Karpas-422 (cell line): Measurements from ENCODE around the gene OTOP2. TPM values are rescaled to one million over a fixed set of nuclear protein-coding genes. Genes with fewer than 3 reads are reported as not detected.
A peak's percentile ranks its signal among the peaks of the same experiment; 100 is the strongest.

Experiments
- DNase-seq: peaks from one replicate; pipeline ENCODE4 v3.0.0-alpha.2; 2015
- H2AFZ ChIP-seq: fragments of 200-600 bp; sonication (generic); 2 replicates; pipeline ENCODE4 v1.6.1; 2014; ENCODE audit warnings: antibody characterized with exemption, low read length, mixed read lengths
- H3K27ac ChIP-seq: fragments of 200-600 bp; sonication (generic); 2 replicates; pipeline ENCODE4 v1.5.1; 2014; ENCODE audit warnings: mild to moderate bottlenecking, low read length, moderate library complexity
- H3K27me3 ChIP-seq: fragments of 200-600 bp; sonication (generic); 2 replicates; pipeline ENCODE4 v1.6.1; 2014; ENCODE audit warnings: low read length, mixed read lengths
- H3K36me3 ChIP-seq: fragments of 200-600 bp; sonication (generic); 2 replicates; pipeline ENCODE4 v1.6.1; 2014; ENCODE audit warnings: low read length, mixed read lengths; ENCODE audit not compliant: insufficient read depth
- H3K4me1 ChIP-seq: fragments of 200-600 bp; sonication (generic); 2 replicates; pipeline ENCODE4 v1.6.1; 2014; ENCODE audit warnings: mild to moderate bottlenecking, low read length, mixed read lengths
- H3K4me2 ChIP-seq: fragments of 200-600 bp; sonication (generic); 2 replicates; pipeline ENCODE4 v1.6.1; 2014; ENCODE audit warnings: low read length, low read depth, mild to moderate bottlenecking; ENCODE audit not compliant: poor library complexity, severe bottlenecking
- H3K4me3 ChIP-seq: fragments of 200-600 bp; sonication (generic); 2 replicates; pipeline ENCODE4 v1.5.1; 2014; ENCODE audit warnings: mild to moderate bottlenecking, antibody characterized with exemption, low read length, mixed read lengths
- H3K79me2 ChIP-seq: fragments of 200-600 bp; sonication (generic); 2 replicates; pipeline ENCODE4 v1.6.1; 2014; ENCODE audit warnings: mild to moderate bottlenecking, low read length, mixed read lengths
- H3K9ac ChIP-seq: fragments of 200-600 bp; sonication (generic); 2 replicates; pipeline ENCODE4 v1.6.0; 2014; ENCODE audit warnings: low read length
- H3K9me2 ChIP-seq: fragments of 200-600 bp; sonication (generic), shearing (Covaris generic); replicated peaks from 2 replicates; pipeline ENCODE4 v1.6.0; 2014; ENCODE audit warnings: mild to moderate bottlenecking, low read length, moderate library complexity; ENCODE audit not compliant: insufficient read depth
- H3K9me3 ChIP-seq: fragments of 300-700, 200-600 bp; sonication (generic); 2 replicates; pipeline ENCODE4 v1.6.1; 2014; ENCODE audit warnings: low read length, mixed read lengths
- H4K20me1 ChIP-seq: fragments of 200-600 bp; sonication (generic); 2 replicates; pipeline ENCODE4 v1.6.1; 2014; ENCODE audit warnings: mild to moderate bottlenecking, antibody characterized with exemption, low read length, low read depth; ENCODE audit not compliant: insufficient read depth
- total RNA-seq: library from RNA; depleted of rRNA; stranded (reverse); fragments of >200 nt; shearing (Covaris generic); gene quantifications from 2 replicates; pipeline ENCODE4 v1.2.3, GENCODE V29; 2014; ENCODE audit warnings: low replicate concordance; rRNA removed

OTOP2 gene, protein sequence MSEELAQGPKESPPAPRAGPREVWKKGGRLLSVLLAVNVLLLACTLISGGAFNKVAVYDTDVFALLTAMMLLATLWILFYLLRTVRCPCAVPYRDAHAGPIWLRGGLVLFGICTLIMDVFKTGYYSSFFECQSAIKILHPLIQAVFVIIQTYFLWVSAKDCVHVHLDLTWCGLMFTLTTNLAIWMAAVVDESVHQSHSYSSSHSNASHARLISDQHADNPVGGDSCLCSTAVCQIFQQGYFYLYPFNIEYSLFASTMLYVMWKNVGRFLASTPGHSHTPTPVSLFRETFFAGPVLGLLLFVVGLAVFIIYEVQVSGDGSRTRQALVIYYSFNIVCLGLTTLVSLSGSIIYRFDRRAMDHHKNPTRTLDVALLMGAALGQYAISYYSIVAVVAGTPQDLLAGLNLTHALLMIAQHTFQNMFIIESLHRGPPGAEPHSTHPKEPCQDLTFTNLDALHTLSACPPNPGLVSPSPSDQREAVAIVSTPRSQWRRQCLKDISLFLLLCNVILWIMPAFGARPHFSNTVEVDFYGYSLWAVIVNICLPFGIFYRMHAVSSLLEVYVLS
- not detected in 2 replicates for total RNA-seq

DNA sequence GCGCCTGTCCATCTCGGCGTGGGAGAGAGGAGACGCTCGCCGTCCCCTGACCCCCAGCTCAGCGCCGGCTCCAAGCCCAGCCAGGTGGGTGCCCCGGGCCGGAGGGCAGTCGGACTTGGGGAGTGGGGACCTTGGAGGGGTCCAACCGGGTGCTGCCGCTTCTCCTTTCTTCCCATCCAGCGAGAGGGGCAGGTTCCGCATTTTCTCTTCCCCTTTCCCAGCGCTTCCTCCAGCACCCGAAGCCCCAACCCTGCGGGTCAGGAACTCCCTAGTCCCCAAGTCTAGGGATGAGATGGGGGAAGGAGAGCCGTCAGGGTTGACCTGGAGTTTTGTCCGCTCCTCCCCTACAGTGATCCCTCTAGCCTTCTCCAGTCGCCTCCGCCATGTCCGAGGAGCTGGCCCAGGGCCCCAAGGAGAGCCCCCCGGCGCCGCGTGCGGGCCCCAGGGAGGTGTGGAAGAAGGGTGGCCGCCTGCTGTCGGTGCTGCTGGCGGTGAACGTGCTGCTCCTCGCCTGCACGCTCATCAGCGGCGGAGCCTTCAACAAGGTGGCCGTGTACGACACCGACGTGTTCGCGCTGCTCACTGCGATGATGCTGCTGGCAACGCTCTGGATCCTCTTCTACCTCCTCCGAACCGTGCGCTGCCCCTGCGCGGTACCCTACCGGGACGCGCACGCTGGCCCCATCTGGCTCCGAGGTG is at the start of gene OTOP2:
Gene OTOP2 (plus strand): TSS at position 24 of the 699 bp plus-strand sequence. CDS start 360 bp downstream, at position 384.
- Histone ChIP-seq H2AFZ (no peak within 1 kb of the TSS), H3K27ac (no peak within 1 kb of the TSS), H3K9me2 (no peaks in the 10 kb centered on the region), H3K9ac (no peak within 1 kb of the TSS), H3K4me2 (no peak within 1 kb of the TSS), H3K4me1 (no peaks in the 10 kb centered on the region), H4K20me1 (no peaks in the 10 kb centered on the region), H3K4me3 (no peak within 1 kb of the TSS), H3K9me3 (no peaks in the 10 kb centered on the region), H3K36me3 (no peaks in the 10 kb centered on the region), H3K79me2 (no peaks in the 10 kb centered on the region), H3K27me3 (no peaks in the 10 kb centered on the region)
- peak; percentile 33 for DNase-seq

- no peaks in the 10 kb centered on the region for H3K36me3 ChIP-seq
Observed at GRCh38 chr17:74874615-74875037, 49.4 kb upstream of the OTOP2 start.

GRCh38 chr17:74875155-74875976 is 48.7 kb upstream of the OTOP2 start:
- Histone ChIP-seq H4K20me1 (no peaks in the 10 kb centered on the region), H3K4me2 (no peak overlapping the region), H3K9ac (no peak overlapping the region), H3K4me1 (peaks cover 21% of the 10 kb centered on the region), H3K4me3 (no peak overlapping the region), H3K79me2 (no peaks in the 10 kb centered on the region), H3K36me3 (no peaks in the 10 kb centered on the region), H3K9me3 (no peaks in the 10 kb centered on the region), H3K27me3 (no peaks in the 10 kb centered on the region), H2AFZ (peak overlapping the region; percentile 49; the same call in 1 of the 2 replicates), H3K27ac (no peak overlapping the region), H3K9me2 (no peaks in the 10 kb centered on the region)
- no peak for DNase-seq

More at GRCh38 chr17:74874615-74875037, 49.4 kb upstream of the OTOP2 start:
- peaks cover 21% of the 10 kb centered on the region for H3K4me1 ChIP-seq
- no peaks in the 10 kb centered on the region for H3K79me2 ChIP-seq
- 0 out of 2 replicates have a peak overlapping the region, but pooled peaks have one; percentile 86 for H3K4me3 ChIP-seq
- no peaks in the 10 kb centered on the region for H4K20me1 ChIP-seq
- H3K4me2 ChIP-seq: peak overlapping the region; percentile 79
- no peak overlapping the region for H3K27ac ChIP-seq
- H3K9ac ChIP-seq: 0 out of 2 replicates have a peak overlapping the region, but pooled peaks have one; percentile 85
- no peak for DNase-seq
- H3K9me2 ChIP-seq: no peaks in the 10 kb centered on the region
- no peaks in the 10 kb centered on the region for H3K27me3 ChIP-seq
- H3K9me3 ChIP-seq: no peaks in the 10 kb centered on the region
- H2AFZ ChIP-seq: no peak overlapping the region

DNA sequence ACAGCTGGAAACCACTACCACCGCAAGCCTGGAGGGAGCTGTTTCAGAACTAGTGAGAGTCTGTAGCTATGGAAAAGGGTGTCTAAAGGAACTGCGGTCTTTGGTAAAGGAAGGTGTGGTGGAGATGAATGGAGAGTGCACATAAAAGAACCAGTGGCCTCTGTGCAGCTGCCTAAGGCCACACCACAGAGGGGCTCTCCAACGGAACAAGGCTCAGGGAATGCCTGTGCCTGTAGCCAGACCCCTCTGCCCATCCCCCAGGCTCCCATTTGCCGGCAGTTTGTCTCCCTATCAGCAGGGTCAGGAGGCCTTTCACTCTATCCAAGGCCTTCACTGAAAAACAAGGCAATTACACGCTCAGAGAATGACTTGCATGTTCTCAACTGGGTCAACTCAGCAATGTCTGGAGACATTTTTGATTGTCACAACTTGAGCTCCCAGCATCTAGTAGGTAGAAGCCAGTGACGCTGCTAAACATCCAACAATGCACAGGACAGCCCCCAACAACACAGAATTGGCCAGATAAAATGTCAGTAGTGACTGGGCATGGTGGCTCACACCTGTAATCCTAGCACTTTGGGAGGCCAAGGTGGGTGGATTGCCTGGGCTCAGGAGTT is 48.0 kb upstream of the OTOP2 start:
- H3K9me3 ChIP-seq: no peaks in the 10 kb centered on the region
- no peak overlapping the region for H3K4me2 ChIP-seq
- H3K27me3 ChIP-seq: no peaks in the 10 kb centered on the region
- peak overlapping the region; percentile 49; the same call in 1 of the 2 replicates for H2AFZ ChIP-seq
- H3K27ac ChIP-seq: no peak overlapping the region
- H3K79me2 ChIP-seq: no peaks in the 10 kb centered on the region
- H3K9ac ChIP-seq: no peak overlapping the region
- no peaks in the 10 kb centered on the region for H3K36me3 ChIP-seq
- no peaks in the 10 kb centered on the region for H4K20me1 ChIP-seq
- peaks cover 21% of the 10 kb centered on the region for H3K4me1 ChIP-seq
- no peak for DNase-seq
- H3K9me2 ChIP-seq: no peaks in the 10 kb centered on the region
- no peak overlapping the region for H3K4me3 ChIP-seq

DNA sequence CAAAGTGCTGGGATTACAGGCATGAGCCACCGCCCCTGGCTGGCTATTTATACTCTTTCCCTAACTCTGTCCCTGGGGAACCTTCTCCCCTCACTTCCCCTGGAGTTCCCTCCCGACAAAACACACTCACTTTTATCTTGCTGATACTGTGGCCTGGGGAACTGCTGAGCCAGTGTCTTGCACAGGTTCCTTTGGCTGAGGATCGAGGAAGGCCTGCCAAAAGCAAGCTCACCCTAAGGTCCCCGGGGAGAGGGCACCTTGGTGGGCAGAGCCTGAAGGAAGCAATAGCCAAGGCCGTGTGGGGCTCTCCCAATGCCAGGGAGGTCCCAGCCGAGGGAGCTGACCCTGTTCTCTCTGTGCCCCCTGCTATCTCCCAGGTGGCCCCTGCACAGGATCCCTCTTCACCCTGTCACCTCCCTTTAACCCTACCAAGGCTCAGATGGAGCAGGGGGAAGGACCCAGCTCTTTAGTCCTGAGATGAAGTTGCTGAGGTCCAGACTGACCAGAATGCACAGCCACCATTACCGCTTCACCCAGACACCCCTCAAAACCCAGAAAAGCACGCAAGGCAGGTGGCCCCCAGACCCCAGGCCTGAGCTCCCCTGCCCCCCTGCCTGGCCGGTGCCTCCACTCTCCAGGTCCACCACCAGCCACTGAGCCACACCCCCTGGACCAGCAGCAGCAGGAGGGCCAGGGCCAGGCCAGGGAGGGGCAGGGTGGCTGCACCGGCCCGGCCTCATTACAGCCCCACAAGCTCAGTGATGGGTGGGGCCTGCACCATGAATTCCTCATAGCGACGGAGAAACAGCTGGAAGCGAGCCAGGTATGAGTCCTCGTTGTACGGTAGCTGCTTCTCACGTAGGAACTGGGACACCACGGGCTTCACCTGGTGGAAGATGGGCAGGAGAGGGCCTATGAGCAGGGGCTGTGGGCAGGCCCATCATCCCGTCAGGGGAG is 46.2 kb upstream of the OTOP2 start:
- no peak overlapping the region for H3K4me2 ChIP-seq
- no peaks in the 10 kb centered on the region for H3K9me3 ChIP-seq
- no peaks in the 10 kb centered on the region for H3K79me2 ChIP-seq
- no peak for DNase-seq
- peaks cover 9% of the 10 kb centered on the region for H3K4me1 ChIP-seq
- no peak overlapping the region for H3K9ac ChIP-seq
- no peaks in the 10 kb centered on the region for H3K9me2 ChIP-seq
- H3K4me3 ChIP-seq: no peak overlapping the region
- H3K27ac ChIP-seq: no peak overlapping the region
- no peaks in the 10 kb centered on the region for H4K20me1 ChIP-seq
- H3K36me3 ChIP-seq: no peaks in the 10 kb centered on the region
- no peak overlapping the region for H2AFZ ChIP-seq
- H3K27me3 ChIP-seq: no peaks in the 10 kb centered on the region

DNA sequence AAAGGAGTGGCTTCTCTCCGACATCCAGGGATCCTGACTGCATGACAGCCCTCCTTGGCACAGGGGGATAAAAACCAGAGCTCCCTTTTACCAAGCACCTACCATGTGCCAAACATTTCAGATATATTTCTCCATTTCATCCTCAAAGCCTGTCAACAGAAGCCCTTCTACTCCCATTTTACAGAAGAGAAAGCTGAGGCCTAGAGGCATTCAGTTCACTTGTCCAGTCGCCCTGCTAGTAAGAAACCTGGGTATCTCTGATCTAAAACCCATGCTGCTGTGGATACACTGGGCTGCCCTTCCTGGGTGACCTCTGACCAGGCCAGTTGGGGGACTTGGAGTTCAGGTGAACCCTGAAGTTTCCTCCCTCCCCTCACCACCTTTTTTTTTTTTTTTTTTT is 45.4 kb upstream of the OTOP2 start:
- Histone ChIP-seq H3K4me1 (peaks cover 8% of the 10 kb centered on the region), H3K4me3 (no peak overlapping the region), H3K79me2 (no peaks in the 10 kb centered on the region), H3K27me3 (no peaks in the 10 kb centered on the region), H2AFZ (no peak overlapping the region), H3K9me3 (no peaks in the 10 kb centered on the region), H3K36me3 (no peaks in the 10 kb centered on the region), H3K9ac (no peak overlapping the region), H3K9me2 (no peaks in the 10 kb centered on the region), H3K4me2 (no peak overlapping the region), H3K27ac (no peak overlapping the region), H4K20me1 (no peaks in the 10 kb centered on the region)
- no peak for DNase-seq

DNA sequence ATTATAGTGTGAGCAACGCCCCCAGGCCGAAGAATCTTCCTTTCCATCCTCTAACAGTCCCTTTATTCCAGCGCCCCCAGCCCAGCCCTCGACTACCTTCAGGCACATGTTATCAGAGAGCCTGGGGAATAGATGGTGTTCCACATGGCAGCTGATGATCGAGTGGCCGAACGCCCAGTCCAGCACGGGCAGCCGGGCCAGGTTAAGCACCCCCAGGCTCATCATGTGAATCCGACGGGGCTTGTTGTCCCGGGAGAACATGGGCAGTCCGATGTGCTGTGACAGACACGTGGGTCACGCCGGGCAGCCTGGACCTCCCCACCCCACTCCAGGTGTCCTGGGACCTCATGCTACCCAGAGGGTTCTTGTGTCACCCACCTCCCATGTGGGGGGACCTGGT is 44.8 kb upstream of the OTOP2 start:
- Histone ChIP-seq H3K36me3 (no peaks in the 10 kb centered on the region), H4K20me1 (no peaks in the 10 kb centered on the region), H2AFZ (no peak overlapping the region), H3K27me3 (no peaks in the 10 kb centered on the region), H3K79me2 (no peaks in the 10 kb centered on the region), H3K4me3 (no peak overlapping the region), H3K27ac (no peak overlapping the region), H3K9me3 (no peaks in the 10 kb centered on the region), H3K4me1 (peaks cover 1% of the 10 kb centered on the region), H3K4me2 (no peak overlapping the region), H3K9ac (no peak overlapping the region), H3K9me2 (no peaks in the 10 kb centered on the region)
- no peak for DNase-seq
